Activated CD4-positive, alpha-beta T cell treated with anti-CD3 and anti-CD28 coated beads for 36 hours (primary cell): ENCODE data around the gene ATP2C2. TPM values are rescaled to one million over a fixed set of nuclear protein-coding genes. Genes with fewer than 3 reads are reported as not detected.

Experiments
- total RNA-seq, 2 experiments: library from RNA; stranded (reverse); gene quantifications; one replicate each; pipeline ENCODE4 v1.2.3, GENCODE V29; 2021

Gene ATP2C2
- total RNA-seq, 2 experiments from 2014 or later: not detected

Other genes with a start within 250 kb of the ATP2C2 start
- 10 to 100 TPM in 1 of 2 experiments, 1 to 10 TPM in 1; 7.4 to 11.4 TPM for gene HSDL1, start 223.4 kb upstream of the ATP2C2 start, total RNA-seq
- under 1 TPM in 1 of 2 experiments, not detected in 1; 0.39 TPM for gene DNAAF1, start 223.2 kb upstream of the ATP2C2 start, total RNA-seq
- gene TAF1C, start 181.5 kb upstream of the ATP2C2 start, total RNA-seq: 10 to 100 TPM; 44.4 to 45.7 TPM
- gene ADAD2, start 177.4 kb upstream of the ATP2C2 start, total RNA-seq: under 1 TPM; 0.16 to 0.18 TPM
- not detected for gene KCNG4, start 128.5 kb upstream of the ATP2C2 start, total RNA-seq
- gene WFDC1, start 73.7 kb upstream of the ATP2C2 start, total RNA-seq: not detected
- 10 to 100 TPM in 1 of 2 experiments, 1 to 10 TPM in 1; 8.9 to 10.6 TPM for gene MEAK7, start 136.1 kb downstream of the ATP2C2 start, total RNA-seq
- gene COTL1, start 249.5 kb downstream of the ATP2C2 start, total RNA-seq: 100 to 1,000 TPM; 353 to 384 TPM